ENCODE results near the gene PHTF2.

GRCh38 chr7:77765481-77765880 lies 33.1 kb upstream of the PHTF2 start:
- TF ChIP-seq, protein P1, sequence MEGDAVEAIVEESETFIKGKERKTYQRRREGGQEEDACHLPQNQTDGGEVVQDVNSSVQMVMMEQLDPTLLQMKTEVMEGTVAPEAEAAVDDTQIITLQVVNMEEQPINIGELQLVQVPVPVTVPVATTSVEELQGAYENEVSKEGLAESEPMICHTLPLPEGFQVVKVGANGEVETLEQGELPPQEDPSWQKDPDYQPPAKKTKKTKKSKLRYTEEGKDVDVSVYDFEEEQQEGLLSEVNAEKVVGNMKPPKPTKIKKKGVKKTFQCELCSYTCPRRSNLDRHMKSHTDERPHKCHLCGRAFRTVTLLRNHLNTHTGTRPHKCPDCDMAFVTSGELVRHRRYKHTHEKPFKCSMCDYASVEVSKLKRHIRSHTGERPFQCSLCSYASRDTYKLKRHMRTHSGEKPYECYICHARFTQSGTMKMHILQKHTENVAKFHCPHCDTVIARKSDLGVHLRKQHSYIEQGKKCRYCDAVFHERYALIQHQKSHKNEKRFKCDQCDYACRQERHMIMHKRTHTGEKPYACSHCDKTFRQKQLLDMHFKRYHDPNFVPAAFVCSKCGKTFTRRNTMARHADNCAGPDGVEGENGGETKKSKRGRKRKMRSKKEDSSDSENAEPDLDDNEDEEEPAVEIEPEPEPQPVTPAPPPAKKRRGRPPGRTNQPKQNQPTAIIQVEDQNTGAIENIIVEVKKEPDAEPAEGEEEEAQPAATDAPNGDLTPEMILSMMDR (IDR thresholded peaks at IDR 0.05 in 2 of 3, conservative IDR thresholded peaks at IDR 0.05 in 1 of 3; ENCODE audit: control insufficient read depth in 2 of 3, extremely low read depth in 1 of 3, insufficient read depth in 1 of 3, low read depth in 3 of 3, low read length in 3 of 3) = no peak
- TF ChIP-seq, protein P2, sequence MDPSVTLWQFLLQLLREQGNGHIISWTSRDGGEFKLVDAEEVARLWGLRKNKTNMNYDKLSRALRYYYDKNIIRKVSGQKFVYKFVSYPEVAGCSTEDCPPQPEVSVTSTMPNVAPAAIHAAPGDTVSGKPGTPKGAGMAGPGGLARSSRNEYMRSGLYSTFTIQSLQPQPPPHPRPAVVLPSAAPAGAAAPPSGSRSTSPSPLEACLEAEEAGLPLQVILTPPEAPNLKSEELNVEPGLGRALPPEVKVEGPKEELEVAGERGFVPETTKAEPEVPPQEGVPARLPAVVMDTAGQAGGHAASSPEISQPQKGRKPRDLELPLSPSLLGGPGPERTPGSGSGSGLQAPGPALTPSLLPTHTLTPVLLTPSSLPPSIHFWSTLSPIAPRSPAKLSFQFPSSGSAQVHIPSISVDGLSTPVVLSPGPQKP (IDR thresholded peaks at IDR 0.05; ENCODE audit: low read depth, low read length) = no peak
- TF ChIP-seq POLR2AphosphoS5 (IDR thresholded peaks at IDR 0.05; ENCODE audit: low read length) = no peak
- no peak for TF ChIP-seq ZNF687 (IDR thresholded peaks at IDR 0.05)
- no peak for TF ChIP-seq BHLHE40 (IDR thresholded peaks at IDR 0.05; ENCODE audit: borderline replicate concordance in 1 of 2, low read depth in 2 of 2, low read length in 1 of 2)
- TF ChIP-seq, protein P3, sequence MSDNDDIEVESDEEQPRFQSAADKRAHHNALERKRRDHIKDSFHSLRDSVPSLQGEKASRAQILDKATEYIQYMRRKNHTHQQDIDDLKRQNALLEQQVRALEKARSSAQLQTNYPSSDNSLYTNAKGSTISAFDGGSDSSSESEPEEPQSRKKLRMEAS (IDR thresholded peaks at IDR 0.05; ENCODE audit: low read depth, low read length) = no peak
